ENCODE results near the gene TEKT4.
"Not testable (repeated sequence)": the region's sequence is repeated elsewhere in the genome, so short reads cannot be mapped to it uniquely, and the experiment has no call there.

GRCh38 chr2:94857367-94858162, 13.7 kb upstream of the TEKT4 start:
- TF ChIP-seq, protein P1, sequence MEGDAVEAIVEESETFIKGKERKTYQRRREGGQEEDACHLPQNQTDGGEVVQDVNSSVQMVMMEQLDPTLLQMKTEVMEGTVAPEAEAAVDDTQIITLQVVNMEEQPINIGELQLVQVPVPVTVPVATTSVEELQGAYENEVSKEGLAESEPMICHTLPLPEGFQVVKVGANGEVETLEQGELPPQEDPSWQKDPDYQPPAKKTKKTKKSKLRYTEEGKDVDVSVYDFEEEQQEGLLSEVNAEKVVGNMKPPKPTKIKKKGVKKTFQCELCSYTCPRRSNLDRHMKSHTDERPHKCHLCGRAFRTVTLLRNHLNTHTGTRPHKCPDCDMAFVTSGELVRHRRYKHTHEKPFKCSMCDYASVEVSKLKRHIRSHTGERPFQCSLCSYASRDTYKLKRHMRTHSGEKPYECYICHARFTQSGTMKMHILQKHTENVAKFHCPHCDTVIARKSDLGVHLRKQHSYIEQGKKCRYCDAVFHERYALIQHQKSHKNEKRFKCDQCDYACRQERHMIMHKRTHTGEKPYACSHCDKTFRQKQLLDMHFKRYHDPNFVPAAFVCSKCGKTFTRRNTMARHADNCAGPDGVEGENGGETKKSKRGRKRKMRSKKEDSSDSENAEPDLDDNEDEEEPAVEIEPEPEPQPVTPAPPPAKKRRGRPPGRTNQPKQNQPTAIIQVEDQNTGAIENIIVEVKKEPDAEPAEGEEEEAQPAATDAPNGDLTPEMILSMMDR (conservative IDR thresholded peaks at IDR 0.05): not testable (repeated sequence)
- not testable (repeated sequence) for TF ChIP-seq EZH2 (IDR thresholded peaks at IDR 0.05; ENCODE audit: low read depth)

Data from PC-9 (cell line).